K562 (cell line): Measurements from ENCODE around the gene ARID3B.

ENCODE experiments used
- CREB5 ChIP-seq: fragments of 250-450 bp; sonication (Bioruptor Pico); IDR thresholded peaks from 2 replicates; pipeline ENCODE4 v1.5.0; 2020; ENCODE audit warnings: mild to moderate bottlenecking
- CTCF ChIP-seq, 3 experiments: IDR thresholded peaks in 2 of 3; conservative IDR thresholded peaks in 1 of 3; 2 replicates each; pipeline ENCODE4 v1.5.1; 2011 to 2012; ENCODE audit warnings: low read length in 3 of 3, mild to moderate bottlenecking in 3 of 3, control low read depth in 2 of 3, improper control_type of control experiment in 1 of 3, inconsistent platforms in 1 of 3, low read depth in 1 of 3, mixed read lengths in 1 of 3, moderate library complexity in 1 of 3; ENCODE audit not compliant: insufficient read depth in 2 of 3

- TF ChIP-seq CTCF (IDR thresholded peaks at IDR 0.05 in 2 of 3, conservative IDR thresholded peaks at IDR 0.05 in 1 of 3; ENCODE audit: insufficient read depth in 2 of 3, low read depth in 1 of 3, low read length in 3 of 3), result no peak
- TF ChIP-seq CREB5 (CRISPR knock-in tag), result no peak
Measured at GRCh38 chr15:74589826-74590225, 48.8 kb downstream of the ARID3B start.
